Esophagus mucosa (tissue), 1 donor: ENCODE measurements around the gene RBMXL3. TPM values are rescaled to one million over a fixed set of nuclear protein-coding genes. Genes with fewer than 3 reads are reported as not detected.

Experiments used
- ATAC-seq: fragments of 200-7000 bp; cut with Tn5 transposase; one replicate; pipeline ENCODE4 v1.9.1; 2020
- total RNA-seq: library from RNA; stranded (reverse); gene quantifications from one replicate; pipeline ENCODE4 v1.2.4, GENCODE V29; 2023
- donor health status: DM: yes; HTN: yes; CAD: no.

The RBMXL3 gene
- total RNA-seq, 1 donor from 2014 or later = not detected

DNA sequence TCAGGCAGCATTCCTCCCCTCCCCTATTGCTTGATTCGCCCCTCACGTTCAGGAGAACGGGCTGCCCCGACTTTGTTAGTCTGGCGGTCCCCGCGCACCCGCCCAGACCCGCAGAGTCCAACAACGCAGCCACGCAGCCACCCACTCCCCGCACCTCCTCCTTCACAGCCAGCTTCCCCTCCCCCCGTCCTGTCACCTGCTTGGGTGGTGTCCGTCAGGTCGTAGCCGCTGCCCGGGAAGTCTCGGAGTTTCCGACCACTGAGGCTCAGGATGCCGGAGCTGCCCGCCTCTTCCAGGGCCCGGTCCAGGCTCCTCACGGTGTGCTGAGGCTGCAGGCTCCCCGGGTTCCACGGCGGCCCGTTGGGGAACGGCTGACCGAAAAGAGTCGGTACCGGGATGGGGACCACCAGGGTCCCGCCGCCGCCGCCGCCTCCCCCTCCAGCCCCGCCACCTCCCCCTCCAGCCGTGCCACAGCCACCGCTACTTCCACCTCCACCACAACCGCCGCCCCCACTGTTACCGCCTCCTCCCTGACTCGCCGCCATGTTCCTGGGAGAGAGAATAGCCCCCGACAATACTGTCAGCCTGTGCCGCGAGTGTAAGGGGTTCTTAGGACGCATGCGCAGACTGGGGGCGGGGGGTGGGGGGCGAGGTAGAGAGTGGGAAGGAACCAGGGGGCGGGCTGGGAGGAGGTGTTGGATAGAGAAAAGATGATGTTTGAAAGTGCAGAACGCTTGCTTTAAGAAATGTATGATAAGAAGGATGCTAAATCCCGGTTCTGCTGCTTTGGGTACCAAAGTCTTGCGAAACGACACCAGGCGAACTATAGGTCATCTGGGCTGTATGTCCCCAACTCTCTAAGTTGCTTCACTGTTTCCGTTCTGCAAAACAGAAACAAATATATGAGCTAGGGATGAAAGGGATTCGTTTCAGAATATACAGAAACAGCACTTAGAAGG is 44.6 kb downstream of the RBMXL3 start, which contains the start of gene LRCH2:
Gene LRCH2 (minus strand): TSS at position 600 of the 959 bp plus-strand sequence. CDS start 55 bp downstream, at position 545.
- no peak for ATAC-seq

DNA sequence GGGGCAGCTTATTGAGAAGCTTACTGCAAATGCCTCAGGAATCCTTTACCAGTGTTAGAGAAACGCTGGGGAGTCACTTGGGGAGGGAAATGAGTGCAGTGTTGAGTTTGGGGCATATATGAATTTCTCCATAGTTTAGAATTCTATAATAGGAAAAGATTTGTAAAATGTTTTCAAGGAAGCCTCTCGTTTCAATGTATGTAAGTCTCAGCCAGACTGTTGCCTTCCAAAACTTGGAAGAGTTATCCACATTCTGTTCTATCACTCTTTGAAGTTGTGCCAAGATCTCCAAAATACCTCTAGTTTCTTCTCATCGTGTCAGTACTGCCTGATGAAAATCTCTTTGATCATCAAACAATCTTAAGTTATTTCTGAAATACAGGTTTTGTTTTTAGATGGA is 45.3 kb downstream of the RBMXL3 start:
- ATAC-seq = no peak

DNA sequence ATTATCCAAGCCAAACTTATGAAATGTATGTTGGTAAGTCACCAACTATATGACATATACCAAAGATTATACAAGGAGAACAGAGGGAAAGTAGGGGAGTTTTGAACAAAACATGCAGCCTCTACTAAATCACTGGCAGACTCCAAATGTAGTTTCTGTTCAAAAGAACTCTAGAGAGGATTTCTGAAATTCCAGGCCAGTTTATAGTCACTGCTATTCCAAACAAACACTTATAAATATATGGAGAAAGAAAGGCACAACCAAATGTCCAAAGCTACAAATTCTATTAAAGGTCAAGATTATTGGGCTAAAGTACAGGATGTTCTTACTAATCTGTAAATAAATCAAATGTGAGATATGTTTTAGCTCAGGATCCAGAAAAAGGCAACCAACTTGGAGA is 47.4 kb downstream of the RBMXL3 start:
- no peak for ATAC-seq

DNA sequence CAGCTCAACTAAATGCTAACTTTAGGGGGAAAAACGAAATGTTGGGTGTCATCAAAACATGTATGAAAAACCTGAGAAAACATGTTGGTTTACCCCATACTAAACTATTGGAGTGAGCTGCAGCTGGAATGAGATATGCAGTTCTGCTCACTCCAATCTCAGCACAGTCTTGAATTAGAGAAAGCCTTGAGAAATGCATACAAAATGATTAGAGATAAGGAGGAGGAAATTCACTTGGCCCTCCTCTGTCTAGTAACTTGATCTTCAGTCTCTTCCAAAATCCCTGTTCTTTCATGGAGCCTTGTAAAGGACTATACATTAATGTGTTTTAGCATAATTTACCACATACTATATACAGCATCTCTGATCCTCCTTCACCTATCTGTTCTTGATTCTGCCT is 47.8 kb downstream of the RBMXL3 start:
- no peak for ATAC-seq

Other genes with a start within 250 kb of the RBMXL3 start
- gene IL13RA2, start 171.8 kb upstream of the RBMXL3 start, total RNA-seq = 0.16 TPM
- 0.12 TPM for gene LRCH2, start 44.7 kb downstream of the RBMXL3 start, total RNA-seq
- not detected for gene LUZP4, start 100.3 kb downstream of the RBMXL3 start, total RNA-seq